ENCODE results near the gene PAX7.

DNA sequence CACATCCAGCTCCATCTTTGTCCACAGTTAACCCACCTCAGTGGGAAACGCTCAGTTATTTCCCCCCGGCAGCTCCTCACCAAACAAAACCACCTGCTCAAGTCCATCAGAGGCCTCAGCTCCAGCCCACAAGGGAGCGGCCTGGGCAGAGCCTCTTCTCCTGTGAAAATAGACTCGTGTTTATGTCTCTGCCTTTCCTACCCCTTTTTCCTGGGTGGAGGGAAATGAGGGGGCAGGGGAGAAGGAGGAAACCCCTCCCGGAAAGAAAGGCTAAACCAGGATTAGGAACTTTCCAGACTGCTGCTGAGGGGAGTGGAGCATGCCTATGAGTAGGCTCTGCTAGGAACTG lies 81.6 kb downstream of the PAX7 start:
- TF ChIP-seq, protein P1, sequence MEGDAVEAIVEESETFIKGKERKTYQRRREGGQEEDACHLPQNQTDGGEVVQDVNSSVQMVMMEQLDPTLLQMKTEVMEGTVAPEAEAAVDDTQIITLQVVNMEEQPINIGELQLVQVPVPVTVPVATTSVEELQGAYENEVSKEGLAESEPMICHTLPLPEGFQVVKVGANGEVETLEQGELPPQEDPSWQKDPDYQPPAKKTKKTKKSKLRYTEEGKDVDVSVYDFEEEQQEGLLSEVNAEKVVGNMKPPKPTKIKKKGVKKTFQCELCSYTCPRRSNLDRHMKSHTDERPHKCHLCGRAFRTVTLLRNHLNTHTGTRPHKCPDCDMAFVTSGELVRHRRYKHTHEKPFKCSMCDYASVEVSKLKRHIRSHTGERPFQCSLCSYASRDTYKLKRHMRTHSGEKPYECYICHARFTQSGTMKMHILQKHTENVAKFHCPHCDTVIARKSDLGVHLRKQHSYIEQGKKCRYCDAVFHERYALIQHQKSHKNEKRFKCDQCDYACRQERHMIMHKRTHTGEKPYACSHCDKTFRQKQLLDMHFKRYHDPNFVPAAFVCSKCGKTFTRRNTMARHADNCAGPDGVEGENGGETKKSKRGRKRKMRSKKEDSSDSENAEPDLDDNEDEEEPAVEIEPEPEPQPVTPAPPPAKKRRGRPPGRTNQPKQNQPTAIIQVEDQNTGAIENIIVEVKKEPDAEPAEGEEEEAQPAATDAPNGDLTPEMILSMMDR (IDR thresholded peaks at IDR 0.05; ENCODE audit: borderline replicate concordance, extremely low read depth, low read length, poor library complexity, severe bottlenecking): no peak
- TF ChIP-seq EZH2 (IDR thresholded peaks at IDR 0.05; ENCODE audit: borderline replicate concordance, low read depth, low read length, severe bottlenecking): no peak
